GM21515 (cell line): ENCODE measurements around the gene SP6.

Experiments
- ATAC-seq: cut with Tn5 transposase; IDR thresholded peaks from one replicate; pipeline ENCODE4 v1.9.1; 2021; ENCODE audit not compliant: unreplicated experiment

Gene SP6

DNA sequence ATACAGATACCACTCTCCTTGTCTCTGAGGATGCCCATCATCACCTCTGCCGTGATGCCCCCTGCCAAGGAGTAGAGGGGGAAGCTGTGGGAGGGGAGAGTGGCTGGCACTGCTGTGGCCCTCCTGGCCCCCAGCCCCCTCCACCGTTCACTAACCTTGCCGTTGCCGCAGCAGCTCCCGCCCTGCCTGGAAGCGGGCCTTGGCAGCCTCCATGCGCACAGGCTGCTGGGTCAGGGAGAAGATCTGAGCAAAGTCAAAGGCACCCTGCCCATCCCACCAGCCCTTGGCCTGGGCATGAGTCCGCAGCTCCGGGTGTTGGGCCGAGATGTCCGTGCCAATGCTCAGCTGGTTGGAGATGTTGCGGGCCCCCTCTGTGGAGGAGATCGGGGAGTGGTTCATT, 12.3 kb downstream of the SP6 start:
- no peak for ATAC-seq

DNA sequence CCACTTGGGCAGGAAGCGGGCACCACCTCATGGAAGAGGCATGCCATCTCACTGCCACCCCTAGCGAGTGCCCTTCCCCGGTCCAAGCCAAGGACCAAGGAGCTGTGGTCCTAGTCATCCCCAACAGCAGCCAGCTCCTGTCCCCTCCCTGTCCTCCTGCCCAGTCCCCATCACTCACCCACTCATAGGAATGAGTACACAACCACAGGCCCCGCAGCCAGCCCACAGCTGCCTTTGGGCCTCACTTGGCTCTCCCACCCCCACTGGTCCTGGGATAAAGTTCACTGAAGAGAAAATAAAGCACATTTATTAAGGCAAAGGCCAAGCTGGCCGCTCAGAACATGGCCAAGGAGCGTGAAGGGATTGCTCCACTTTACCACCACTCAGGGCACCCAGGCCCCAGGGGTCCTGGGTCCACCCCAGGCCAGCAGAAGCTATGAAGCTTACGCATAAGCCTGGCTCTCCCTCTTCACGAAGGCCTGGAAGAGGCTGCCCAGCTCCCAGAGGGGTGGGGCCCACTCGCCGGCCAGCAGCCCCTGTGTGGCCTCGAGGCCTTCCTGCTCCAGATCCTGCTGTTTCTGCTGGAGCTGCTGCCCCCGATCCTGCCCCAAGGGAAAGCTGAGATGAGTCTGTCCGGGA, 13.4 kb downstream of the SP6 start:
- ATAC-seq: no peak

- no peak for ATAC-seq
These were observed 14.4 kb downstream of the SP6 start for GRCh38 chr17:47836601-47837000.

DNA sequence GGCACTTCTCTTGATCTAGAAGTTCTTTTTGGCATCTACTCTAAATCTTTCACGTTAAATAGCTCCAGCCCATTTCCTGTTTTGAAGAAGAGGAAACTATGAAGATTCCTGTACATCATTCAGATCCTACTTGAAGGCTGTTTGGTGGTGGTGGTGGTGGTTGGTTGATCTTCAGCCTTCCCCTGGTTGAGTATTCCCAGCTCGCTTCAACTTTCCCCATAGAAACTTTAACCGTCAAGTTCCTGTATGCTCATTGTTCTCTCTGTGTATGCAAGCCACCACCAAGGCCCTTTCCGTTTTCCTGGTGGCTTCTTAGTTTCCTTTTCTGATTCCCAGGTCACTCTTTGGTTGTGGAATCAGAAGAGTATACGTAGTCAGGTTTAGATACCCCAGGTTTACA, 16.2 kb downstream of the SP6 start:
- no peak for ATAC-seq

- peak; percentile 14 for ATAC-seq
These were observed 19.0 kb downstream of the SP6 start for GRCh38 chr17:47831934-47832327.

GRCh38 chr17:47831003-47831933, 19.7 kb downstream of the SP6 start, which contains the start of the genes LRRC46 and MRPL10:
TSS of gene LRRC46 (plus strand) at chr17:47831670. CDS start at chr17:47831990, 320 bp downstream.
TSS of gene MRPL10 (minus strand) at chr17:47831541. CDS start at chr17:47831511, 30 bp downstream.
- ATAC-seq: peak; percentile 79

DNA sequence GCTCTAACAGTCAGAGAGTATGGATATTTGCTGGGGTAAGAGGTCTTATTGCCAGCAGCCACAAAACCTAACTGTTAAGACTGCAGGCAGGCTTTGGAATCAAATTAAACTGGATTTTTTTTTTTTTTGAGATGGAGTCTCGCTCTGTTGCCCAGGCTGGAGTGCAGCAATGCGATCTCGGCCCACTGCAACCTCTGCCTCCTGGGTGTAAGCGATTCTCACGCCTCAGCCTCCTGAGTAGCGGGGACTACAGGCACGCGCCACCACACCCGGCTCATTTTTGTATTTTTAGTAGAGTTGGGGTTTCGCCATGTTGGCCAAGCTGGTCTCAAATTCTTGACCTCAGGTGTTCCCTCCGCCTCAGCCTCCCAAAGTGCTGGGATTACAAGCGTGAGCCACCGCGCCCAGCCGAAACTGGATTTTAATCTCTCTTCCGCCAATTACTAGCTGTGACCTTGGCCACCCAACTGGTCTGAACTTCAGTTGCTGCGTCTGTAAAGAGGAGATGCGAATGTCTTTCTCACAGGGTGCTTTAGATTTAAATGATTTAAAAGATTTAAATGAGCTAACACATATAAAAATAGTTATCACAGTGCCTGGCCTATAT, 20.5 kb downstream of the SP6 start:
- ATAC-seq: no peak

GRCh38 chr17:47829870-47830269, 21.1 kb downstream of the SP6 start:
- no peak for ATAC-seq

GRCh38 chr17:47823519-47823918, 27.4 kb downstream of the SP6 start:
- ATAC-seq: no peak

DNA sequence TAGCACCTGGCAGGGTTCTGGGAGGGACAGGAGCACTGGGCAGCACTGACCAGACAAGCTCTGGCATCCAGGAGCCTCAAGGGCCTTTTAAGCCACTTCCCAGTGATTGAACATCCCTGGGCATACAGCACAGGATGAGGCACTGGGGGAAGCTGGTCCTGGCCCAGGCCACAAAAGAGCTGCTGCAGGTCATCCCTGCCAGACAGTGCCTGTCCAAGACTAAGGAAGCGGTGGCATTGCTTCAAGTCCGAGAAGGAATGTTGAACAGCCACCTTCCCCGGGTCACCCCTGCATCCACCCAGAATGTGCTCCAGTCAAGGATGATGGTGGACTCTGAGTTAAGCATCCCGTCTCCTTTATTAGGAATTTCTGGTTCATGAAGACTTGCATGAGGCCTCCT, 28.2 kb downstream of the SP6 start:
- ATAC-seq: no peak

DNA sequence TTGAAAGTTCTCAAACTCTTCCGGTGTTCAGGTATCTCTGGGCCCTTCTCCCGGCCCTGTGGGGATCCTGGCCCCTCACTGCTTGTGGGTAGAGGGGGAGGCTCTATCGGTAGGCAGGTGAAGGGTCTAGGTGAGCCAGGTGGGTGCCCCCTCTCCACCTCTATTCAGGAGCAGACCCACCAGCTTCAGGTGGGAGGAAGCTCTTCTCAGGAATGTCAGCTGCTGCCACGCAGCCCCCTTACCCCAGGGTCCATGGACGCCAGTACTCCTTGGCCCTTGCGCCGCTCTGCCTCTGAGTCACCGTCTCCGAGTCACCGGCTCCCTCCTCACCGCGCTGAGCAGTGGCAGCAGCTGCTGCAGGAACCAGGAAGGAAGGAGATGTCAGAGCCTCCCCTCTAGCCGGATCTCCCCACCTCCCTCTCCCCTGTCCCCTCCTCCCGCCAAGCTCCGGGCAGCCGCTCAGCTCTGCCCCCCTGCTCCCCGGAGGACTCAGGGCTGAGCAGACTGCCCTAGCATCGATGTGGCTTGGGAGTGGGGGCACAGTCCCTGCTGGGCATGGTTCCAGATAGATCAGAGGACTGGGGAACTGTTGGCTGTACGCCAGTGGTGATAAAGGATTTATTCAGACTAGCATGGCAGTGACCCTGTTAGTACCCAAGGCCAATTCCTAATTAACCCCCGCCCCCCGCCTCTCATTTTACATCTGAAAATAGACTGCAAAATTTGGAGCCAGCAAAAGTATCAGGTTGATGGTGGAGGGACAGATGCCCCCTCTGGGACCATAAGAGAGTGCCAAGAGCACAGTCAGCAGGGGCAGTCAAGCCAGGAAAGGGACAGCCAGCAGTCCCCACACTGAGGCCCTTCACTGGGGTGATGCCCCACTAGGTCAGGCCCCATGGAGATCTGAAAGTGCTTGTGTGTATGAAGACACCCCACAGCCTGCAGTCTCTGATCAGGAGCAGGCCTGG, 29.3 kb downstream of the SP6 start, which contains the start of gene OSBPL7:
TSS of gene OSBPL7 (minus strand) at position 371 of the 968 bp plus-strand sequence. CDS start 1,516 bp downstream, outside the sequence.
- ATAC-seq: peak; percentile 66

DNA sequence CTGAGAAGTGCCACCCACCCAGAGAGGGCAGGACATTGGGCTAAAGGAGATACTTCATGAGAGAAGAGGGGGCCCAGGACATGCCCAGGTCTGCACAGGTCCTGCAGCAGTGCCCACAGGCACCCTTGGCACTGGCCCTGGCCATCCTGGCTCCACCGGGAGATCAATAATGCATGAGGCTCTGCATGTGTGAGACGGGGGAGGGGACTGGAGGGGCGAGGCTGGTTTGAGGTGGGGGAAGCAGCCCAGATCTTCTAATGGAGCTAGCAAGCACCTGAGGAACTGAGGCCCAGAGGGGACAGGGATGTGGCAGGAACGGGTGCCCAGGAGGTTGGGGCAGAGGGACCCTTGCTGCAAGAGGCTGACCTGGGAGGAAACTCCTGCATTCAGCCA, 29.9 kb downstream of the SP6 start:
- no peak for ATAC-seq

- ATAC-seq: no peak
These were observed 30.8 kb downstream of the SP6 start for GRCh38 chr17:47820033-47820789.

DNA sequence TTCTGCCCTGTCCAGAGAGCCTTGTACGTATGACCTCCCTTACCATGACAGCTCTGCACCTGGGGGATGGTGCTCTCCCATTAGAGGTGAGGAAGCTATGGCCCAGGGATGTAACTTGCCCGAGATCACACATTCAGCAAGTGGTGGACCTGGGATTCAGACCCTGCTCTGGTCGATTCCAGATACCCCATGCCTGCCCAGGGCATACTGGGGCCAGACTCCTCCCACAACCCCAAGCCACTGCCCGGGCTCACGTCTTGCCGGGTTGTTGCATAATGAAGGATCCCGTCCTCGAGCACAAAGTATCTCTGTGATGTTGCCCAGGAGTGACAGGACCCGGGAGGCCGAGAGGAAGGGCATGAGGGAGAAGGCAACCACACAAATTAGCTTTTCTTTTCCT, 31.5 kb downstream of the SP6 start:
- ATAC-seq: no peak

- no peak for ATAC-seq
These were observed 32.8 kb downstream of the SP6 start for GRCh38 chr17:47818002-47818695.

- no peak for ATAC-seq
These were observed 34.0 kb downstream of the SP6 start for GRCh38 chr17:47816947-47817346.

DNA sequence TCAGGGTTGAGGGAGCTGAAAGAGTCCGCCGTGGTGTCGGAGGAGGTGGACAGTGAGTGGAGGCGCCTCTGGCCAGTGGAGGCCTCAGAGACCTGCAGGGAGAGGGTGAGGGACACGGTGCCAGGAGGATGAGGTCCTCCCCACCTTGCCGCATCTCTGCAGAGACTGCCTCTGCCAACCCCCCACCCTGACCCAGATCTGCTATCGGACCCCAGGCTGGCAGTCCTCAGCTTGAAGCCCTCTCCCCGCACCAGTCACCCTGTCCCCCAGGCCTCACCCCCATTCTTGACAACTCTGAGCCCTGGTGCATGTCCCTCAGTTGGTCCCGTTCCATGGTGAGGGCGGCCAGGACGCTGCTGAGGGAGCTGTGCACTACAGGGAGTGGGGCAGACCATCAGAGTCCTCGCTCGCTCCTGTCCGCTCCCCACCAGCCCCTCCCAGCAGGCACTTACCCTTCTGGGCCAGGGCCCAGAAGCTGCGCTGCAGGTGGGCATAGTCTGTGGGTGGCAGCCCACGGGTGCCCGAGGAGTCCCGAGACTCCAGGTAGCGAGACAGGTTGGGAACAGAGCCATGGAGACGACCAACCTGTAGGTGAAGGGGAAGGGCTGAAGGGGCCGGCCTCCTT, 34.7 kb downstream of the SP6 start:
- no peak for ATAC-seq

DNA sequence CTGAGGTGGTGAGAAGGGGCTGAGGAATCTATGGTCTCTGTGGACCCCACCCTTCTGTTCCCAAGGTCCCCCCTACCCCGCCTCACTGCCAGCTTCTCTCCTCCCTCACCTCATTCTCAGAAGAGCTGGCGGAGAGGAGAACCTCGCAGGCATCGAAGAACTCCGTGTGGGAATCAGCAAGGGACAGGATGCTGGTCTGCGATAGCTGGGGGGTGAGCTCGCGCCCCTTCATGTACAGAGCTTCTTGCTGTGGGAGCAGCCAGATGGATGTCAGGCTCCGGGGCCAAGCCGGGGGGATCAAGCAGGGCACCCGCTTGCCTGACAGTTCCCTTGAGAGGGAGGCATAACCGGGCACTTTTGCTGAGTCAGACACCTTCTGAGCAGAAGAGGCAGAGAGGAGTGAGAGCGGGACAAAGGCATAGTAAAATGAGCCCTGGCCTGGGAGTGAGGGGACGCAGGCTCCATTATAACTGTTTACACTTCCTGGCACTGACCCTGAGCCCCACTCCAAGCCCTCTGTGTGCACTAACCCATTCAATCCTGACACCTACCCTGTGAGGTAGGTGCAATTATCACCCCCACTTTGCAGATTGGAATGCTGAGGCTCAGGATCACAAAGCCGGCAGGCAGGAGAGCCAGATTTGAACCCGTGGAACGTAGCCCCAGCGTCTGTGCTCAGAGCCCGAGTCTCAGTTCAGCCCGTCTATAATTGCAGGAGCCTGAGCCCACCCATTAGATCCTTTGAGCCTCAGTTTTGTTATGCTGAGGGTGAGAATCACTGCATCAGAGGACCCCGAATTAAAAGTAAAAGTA, 35.7 kb downstream of the SP6 start:
- no peak for ATAC-seq
